Keratinocyte (primary cell): ENCODE results near the gene TMEM150A. TPM values are rescaled to one million over a fixed set of nuclear protein-coding genes. Genes with fewer than 3 reads are reported as not detected.

ENCODE experiments used
- DNase-seq: peaks from one replicate; pipeline ENCODE4 v3.0.0-alpha.2; 2011; ENCODE audit warnings: low read depth, missing footprints, low spot score
- FAIRE-seq: peaks from 2 replicates; lab custom pipeline; 2011; peaks lifted over from hg19 to GRCh38; lab: Jason Lieb, UNC
- H2AFZ ChIP-seq: 2 replicates; pipeline ENCODE4 v1.6.0; 2012; ENCODE audit warnings: low read length, control low read depth, inconsistent platforms; ENCODE audit not compliant: control insufficient read depth
- H3K27ac ChIP-seq: 2 replicates; pipeline ENCODE4 v1.5.1; 2011; ENCODE audit warnings: low read length; ENCODE audit not compliant: control insufficient read depth, insufficient read depth
- H3K27me3 ChIP-seq: 3 replicates; pipeline ENCODE4 v1.6.0; 2011; ENCODE audit warnings: low read length; ENCODE audit not compliant: control insufficient read depth, insufficient read depth; ENCODE audit errors: extremely low read depth
- H3K36me3 ChIP-seq, 2 experiments: 2 replicates in 1 of 2; 3 replicates in 1 of 2; pipeline ENCODE4 v1.5.1; 2011; ENCODE audit warnings: low read length in 2 of 2, mild to moderate bottlenecking in 1 of 2; ENCODE audit not compliant: control insufficient read depth in 2 of 2, insufficient read depth in 2 of 2; ENCODE audit errors: extremely low read depth in 1 of 2
- H3K4me1 ChIP-seq: 3 replicates; pipeline ENCODE4 v1.5.1; 2011; ENCODE audit warnings: low read length; ENCODE audit not compliant: control insufficient read depth, insufficient read depth; ENCODE audit errors: extremely low read depth
- H3K4me2 ChIP-seq: 3 replicates; pipeline ENCODE4 v1.6.0; 2011; ENCODE audit warnings: low read depth, low read length; ENCODE audit not compliant: control insufficient read depth, insufficient read depth; ENCODE audit errors: extremely low read depth
- H3K4me3 ChIP-seq, 3 experiments: fragments of 200-600 bp in 1 of 3; sonication (generic) in 1 of 3; 2 replicates in 2 of 3; 3 replicates in 1 of 3; pipeline ENCODE4 v1.5.1; 2011 to 2016; ENCODE audit warnings: low read length in 3 of 3, mild to moderate bottlenecking in 3 of 3, control low read depth in 2 of 3, inconsistent platforms in 1 of 3, low read depth in 1 of 3, mixed read lengths in 1 of 3, mixed run types in 1 of 3, moderate library complexity in 1 of 3; ENCODE audit not compliant: control insufficient read depth in 2 of 3, insufficient read depth in 2 of 3; ENCODE audit errors: extremely low read depth in 1 of 3
- H3K79me2 ChIP-seq: 2 replicates; pipeline ENCODE4 v1.6.0; 2012; ENCODE audit warnings: low read length; ENCODE audit not compliant: control insufficient read depth, insufficient read depth
- H3K9ac ChIP-seq: 3 replicates; pipeline ENCODE4 v1.6.0; 2011; ENCODE audit warnings: low read length; ENCODE audit not compliant: control insufficient read depth, insufficient read depth; ENCODE audit errors: extremely low read depth
- H3K9me1 ChIP-seq: 3 replicates; pipeline ENCODE4 v1.6.0; 2011; ENCODE audit warnings: low read length; ENCODE audit not compliant: control insufficient read depth, insufficient read depth; ENCODE audit errors: extremely low read depth
- H3K9me3 ChIP-seq: 2 replicates; pipeline ENCODE4 v1.5.1; 2012; ENCODE audit warnings: low read depth, low read length; ENCODE audit not compliant: control insufficient read depth
- H4K20me1 ChIP-seq: 3 replicates; pipeline ENCODE4 v1.6.0; 2011; ENCODE audit warnings: low read length; ENCODE audit not compliant: control insufficient read depth, insufficient read depth; ENCODE audit errors: extremely low read depth
- CTCF ChIP-seq, 3 experiments: IDR thresholded peaks in 1 of 3; conservative IDR thresholded peaks in 1 of 3; optimal IDR thresholded peaks in 1 of 3; 2 replicates in 2 of 3; 3 replicates in 1 of 3; pipeline versions ENCODE3 to v1.5.1; 2011; ENCODE audit warnings: low read length in 3 of 3, mild to moderate bottlenecking in 3 of 3, moderate library complexity in 2 of 3, control low read depth in 1 of 3, inconsistent platforms in 1 of 3; ENCODE audit not compliant: insufficient read depth in 2 of 3; ENCODE audit errors: extremely low read depth in 1 of 3
- EZH2 ChIP-seq: IDR thresholded peaks from one replicate; pipeline ENCODE4 v1.6.1; 2012; ENCODE audit warnings: inconsistent platforms, mild to moderate bottlenecking, low read length, moderate library complexity
- dilution Hi-C: fragments of 300-500 bp; cut with MboI; formaldehyde crosslinking; loops from one replicate; pipeline ENCODE4 v1.7.0; 2020; ENCODE audit warnings: low sequenced_read_pairs; ENCODE audit not compliant: extremely low pct_ligation_motif_present
- polyA plus RNA-seq, 5 experiments: library from polyadenylated mRNA; depleted of rRNA in 3 of 5; stranded (reverse) in 3 of 5; stranded (forward) in 1 of 5; unstranded in 1 of 5; fragments of >200 nt; gene quantifications; 1 replicate in 1 of 5; 2 replicates in 3 of 5; 3 replicates in 1 of 5; pipeline versions ENCODE4 v1.2.1 to v1.2.3, GENCODE V29; 2011 to 2012; ENCODE audit warnings: missing spikeins in 2 of 5, low read depth in 1 of 5, low replicate concordance in 1 of 5

TMEM150A gene
- polyA plus RNA-seq, 1 donor (not counting 4 experiments of a cell fraction or from before 2014, with no cell fraction given): 7.7 TPM

DNA sequence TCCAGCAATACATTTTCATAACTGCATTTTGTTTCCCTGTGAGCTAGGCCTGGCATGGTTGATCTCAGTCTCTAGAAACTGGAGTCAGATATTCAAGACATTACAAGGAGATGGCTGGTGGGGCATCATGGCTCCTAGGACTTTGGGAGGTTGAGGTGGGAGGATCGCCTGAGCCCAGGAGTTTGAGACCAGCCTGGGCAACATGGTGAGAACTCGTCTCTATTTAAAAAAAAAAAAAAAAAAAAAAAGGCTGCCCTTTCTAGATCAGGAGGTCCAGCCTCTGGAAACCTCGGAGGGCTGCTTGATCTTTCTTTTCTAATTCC is 25.5 kb downstream of the TMEM150A start:
- no peak for DNase-seq
- Histone ChIP-seq H3K27ac (peak overlapping the region; percentile 64), H4K20me1 (no peaks in the 10 kb centered on the region), H3K9me3 (no peaks in the 10 kb centered on the region), H3K9me1 (no peaks in the 10 kb centered on the region), H3K4me2 (peak overlapping the region; percentile 99), H3K4me3 (peak overlapping the region in 2 of 3 experiments; percentile 94), H3K9ac (peak overlapping the region; percentile 74), H3K4me1 (peaks cover 23% of the 10 kb centered on the region), H3K36me3 (peaks cover 11 to 20% of the 10 kb centered on the region in 2 experiments), H3K27me3 (no peaks in the 10 kb centered on the region), H3K79me2 (peaks cover 20% of the 10 kb centered on the region), H2AFZ (peak overlapping the region; percentile 17)
- TF ChIP-seq CTCF (optimal IDR thresholded peaks at IDR 0.05 in 1 of 3, IDR thresholded peaks at IDR 0.05 in 1 of 3, conservative IDR thresholded peaks at IDR 0.05 in 1 of 3; ENCODE audit: extremely low read depth in 1 of 3, insufficient read depth in 2 of 3, low read length in 3 of 3) (no peak), EZH2 (no peak)
- FAIRE-seq: no peak
- dilution Hi-C loops: no loop called here

GRCh38 chr2:85575739-85576138 is 26.8 kb downstream of the TMEM150A start:
- H3K4me3 ChIP-seq: no peak overlapping the region
- H3K27ac ChIP-seq: no peak overlapping the region
- peaks cover 5 to 11% of the 10 kb centered on the region in 2 experiments for H3K36me3 ChIP-seq
- dilution Hi-C loops: no loop called here
- H4K20me1 ChIP-seq: no peaks in the 10 kb centered on the region
- TF ChIP-seq CTCF (optimal IDR thresholded peaks at IDR 0.05 in 1 of 3, IDR thresholded peaks at IDR 0.05 in 1 of 3, conservative IDR thresholded peaks at IDR 0.05 in 1 of 3; ENCODE audit: extremely low read depth in 1 of 3, insufficient read depth in 2 of 3, low read length in 3 of 3) (no peak), EZH2 (no peak)
- no peak overlapping the region for H3K9ac ChIP-seq
- peaks cover 23% of the 10 kb centered on the region for H3K4me1 ChIP-seq
- FAIRE-seq (no peak), DNase-seq (no peak)
- no peak overlapping the region for H3K4me2 ChIP-seq
- H2AFZ ChIP-seq: no peak overlapping the region
- no peaks in the 10 kb centered on the region for H3K9me1 ChIP-seq
- H3K9me3 ChIP-seq: no peaks in the 10 kb centered on the region
- H3K27me3 ChIP-seq: no peaks in the 10 kb centered on the region
- peaks cover 20% of the 10 kb centered on the region for H3K79me2 ChIP-seq
